MM.1S (cell line): ENCODE data around the gene PDRG1.

Source experiments
- DNase-seq: peaks from one replicate; pipeline ENCODE4 v3.0.0-alpha.2; 2015
- H2AFZ ChIP-seq: fragments of 300-600 bp; sonication (generic); 2 replicates; pipeline ENCODE4 v1.6.0; 2016; ENCODE audit warnings: antibody characterized with exemption, low read length
- H3F3A ChIP-seq: fragments of 300-600 bp; sonication (generic); 2 replicates; pipeline ENCODE4 v1.6.1; 2016; ENCODE audit warnings: mild to moderate bottlenecking, antibody characterized with exemption, low read length, moderate library complexity, mixed read lengths; ENCODE audit not compliant: insufficient read depth
- H3K27ac ChIP-seq: fragments of 300-600 bp; sonication (generic); 2 replicates; pipeline ENCODE4 v1.5.1; 2016; ENCODE audit warnings: mild to moderate bottlenecking, low read length
- H3K27me3 ChIP-seq: fragments of 300-600 bp; sonication (generic); replicated peaks from 2 replicates; pipeline ENCODE4 v1.6.0; 2016; ENCODE audit warnings: low read length; ENCODE audit not compliant: insufficient read depth
- H3K36me3 ChIP-seq: fragments of 300-600 bp; sonication (generic); replicated peaks from 2 replicates; pipeline ENCODE4 v1.6.1; 2016; ENCODE audit warnings: mild to moderate bottlenecking, low read length, mixed read lengths; ENCODE audit not compliant: insufficient read depth
- H3K4me1 ChIP-seq: fragments of 300-600 bp; sonication (generic); 2 replicates; pipeline ENCODE4 v1.6.1; 2016; ENCODE audit warnings: low read length, mixed read lengths
- H3K4me2 ChIP-seq: fragments of 300-600 bp; sonication (generic); 2 replicates; pipeline ENCODE4 v1.6.0; 2016; ENCODE audit warnings: low read depth, low read length
- H3K4me3 ChIP-seq: fragments of 300-600 bp; sonication (generic); 2 replicates; pipeline ENCODE4 v1.5.1; 2016; ENCODE audit warnings: low read length, mixed read lengths
- H3K79me2 ChIP-seq: fragments of 300-600 bp; sonication (generic); 2 replicates; pipeline ENCODE4 v1.6.1; 2016; ENCODE audit warnings: mixed run types, low read length, mixed read lengths
- H3K9ac ChIP-seq: fragments of 300-600 bp; sonication (generic); 2 replicates; pipeline ENCODE4 v1.6.1; 2016; ENCODE audit warnings: low read length, mixed read lengths
- H3K9me2 ChIP-seq: fragments of 300-600 bp; sonication (generic); replicated peaks from 2 replicates; pipeline ENCODE4 v1.6.1; 2016; ENCODE audit warnings: mild to moderate bottlenecking, low read length, mixed read lengths; ENCODE audit not compliant: insufficient read depth
- H3K9me3 ChIP-seq: fragments of 300-600 bp; sonication (generic); replicated peaks from 2 replicates; pipeline ENCODE4 v1.6.1; 2016; ENCODE audit warnings: mild to moderate bottlenecking, low read length, mixed read lengths; ENCODE audit not compliant: insufficient read depth
- H4K20me1 ChIP-seq: fragments of 300-600 bp; sonication (generic); 2 replicates; pipeline ENCODE4 v1.6.1; 2016; ENCODE audit warnings: mild to moderate bottlenecking, low read length, moderate library complexity, mixed read lengths; ENCODE audit not compliant: insufficient read depth
- CTCF ChIP-seq: fragments of 300-600 bp; sonication (generic); IDR thresholded peaks from 2 replicates; pipeline ENCODE4 v1.5.1; 2016; ENCODE audit warnings: antibody characterized with exemption, low read length, mixed read lengths
- EZH2 ChIP-seq: fragments of 300-600 bp; sonication (generic); optimal IDR thresholded peaks from 2 replicates; pipeline ENCODE3; 2017; ENCODE audit warnings: low read depth, mild to moderate bottlenecking, antibody characterized with exemption, low read length, mixed read lengths
- EZH2phosphoT487 ChIP-seq: fragments of 300-600 bp; sonication (generic); IDR thresholded peaks from 2 replicates; pipeline ENCODE4 v1.6.1; 2018; ENCODE audit warnings: antibody characterized with exemption, low read length

PDRG1 gene

GRCh38 chr20:31989030-31989645 is 37.3 kb upstream of the PDRG1 start:
- TF ChIP-seq EZH2 (no peak), EZH2phosphoT487 (no peak), CTCF (no peak)
- Histone ChIP-seq H3K36me3 (no peaks in the 10 kb centered on the region), H3K4me2 (no peak overlapping the region), H3K27ac (no peak overlapping the region), H3K27me3 (peaks cover 47% of the 10 kb centered on the region), H3K79me2 (no peaks in the 10 kb centered on the region), H4K20me1 (peaks cover 2% of the 10 kb centered on the region; the same call in 1 of the 2 replicates), H2AFZ (no peak overlapping the region), H3K9me2 (no peaks in the 10 kb centered on the region), H3K4me1 (no peaks in the 10 kb centered on the region), H3F3A (no peaks in the 10 kb centered on the region), H3K9ac (no peak overlapping the region), H3K4me3 (no peak overlapping the region), H3K9me3 (no peaks in the 10 kb centered on the region)
- DNase-seq: no peak

GRCh38 chr20:31988430-31989015 is 36.7 kb upstream of the PDRG1 start:
- no peaks in the 10 kb centered on the region for H3F3A ChIP-seq
- no peak overlapping the region for H3K4me3 ChIP-seq
- DNase-seq: no peak
- H3K4me2 ChIP-seq: no peak overlapping the region
- H3K4me1 ChIP-seq: no peaks in the 10 kb centered on the region
- H3K9ac ChIP-seq: no peak overlapping the region
- no peaks in the 10 kb centered on the region for H3K9me2 ChIP-seq
- no peaks in the 10 kb centered on the region for H3K36me3 ChIP-seq
- H2AFZ ChIP-seq: no peak overlapping the region
- no peaks in the 10 kb centered on the region for H3K9me3 ChIP-seq
- no peaks in the 10 kb centered on the region for H3K79me2 ChIP-seq
- H3K27me3 ChIP-seq: peaks cover 44% of the 10 kb centered on the region
- no peak overlapping the region for H3K27ac ChIP-seq
- peaks cover 2% of the 10 kb centered on the region; the same call in 1 of the 2 replicates for H4K20me1 ChIP-seq
- TF ChIP-seq EZH2phosphoT487 (no peak), CTCF (no peak), EZH2 (no peak)

GRCh38 chr20:31987744-31988143 is 35.9 kb upstream of the PDRG1 start:
- H2AFZ ChIP-seq: no peak overlapping the region
- H3K79me2 ChIP-seq: no peaks in the 10 kb centered on the region
- no peaks in the 10 kb centered on the region for H3K9me2 ChIP-seq
- TF ChIP-seq EZH2 (no peak), CTCF (no peak), EZH2phosphoT487 (no peak)
- H3F3A ChIP-seq: no peaks in the 10 kb centered on the region
- H3K4me1 ChIP-seq: no peaks in the 10 kb centered on the region
- no peaks in the 10 kb centered on the region for H3K9me3 ChIP-seq
- peaks cover 2% of the 10 kb centered on the region; the same call in 1 of the 2 replicates for H4K20me1 ChIP-seq
- DNase-seq: no peak
- no peak overlapping the region for H3K9ac ChIP-seq
- H3K27me3 ChIP-seq: peaks cover 44% of the 10 kb centered on the region
- H3K4me3 ChIP-seq: no peak overlapping the region
- no peak overlapping the region for H3K4me2 ChIP-seq
- H3K27ac ChIP-seq: no peak overlapping the region
- no peaks in the 10 kb centered on the region for H3K36me3 ChIP-seq
